NK-92 (cell line): ENCODE results near the gene COL8A2.

ENCODE experiments used
- DNase-seq: peaks from one replicate; lab custom pipeline; 2025; ENCODE audit not compliant: unreplicated experiment; lab: John Stamatoyannopoulos, UW

The COL8A2 gene

DNA sequence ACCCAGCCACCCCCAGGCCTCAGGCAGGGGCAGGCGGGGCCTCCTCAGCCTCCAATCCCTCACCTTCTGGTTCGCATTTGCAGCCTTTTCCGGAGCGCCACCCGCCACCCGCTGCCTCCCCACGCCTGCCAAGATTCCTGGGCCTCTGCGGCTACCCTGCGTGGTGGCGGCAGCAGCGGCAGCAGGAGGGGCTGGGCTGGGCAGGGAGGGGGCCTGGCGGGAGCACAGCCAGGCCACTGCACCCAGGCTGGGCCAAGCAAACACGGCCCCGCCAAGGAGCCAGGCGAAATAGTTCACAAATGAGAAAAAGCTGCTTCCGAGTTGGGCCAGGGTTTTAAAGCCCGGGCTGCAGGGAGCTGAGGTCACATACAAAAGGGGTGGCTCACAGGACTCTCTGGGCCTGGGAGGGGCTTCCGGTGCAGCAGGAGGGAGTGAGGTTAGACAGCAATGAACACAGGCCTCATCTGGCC lies 9.8 kb downstream of the COL8A2 start:
- DNase-seq, result no peak

DNA sequence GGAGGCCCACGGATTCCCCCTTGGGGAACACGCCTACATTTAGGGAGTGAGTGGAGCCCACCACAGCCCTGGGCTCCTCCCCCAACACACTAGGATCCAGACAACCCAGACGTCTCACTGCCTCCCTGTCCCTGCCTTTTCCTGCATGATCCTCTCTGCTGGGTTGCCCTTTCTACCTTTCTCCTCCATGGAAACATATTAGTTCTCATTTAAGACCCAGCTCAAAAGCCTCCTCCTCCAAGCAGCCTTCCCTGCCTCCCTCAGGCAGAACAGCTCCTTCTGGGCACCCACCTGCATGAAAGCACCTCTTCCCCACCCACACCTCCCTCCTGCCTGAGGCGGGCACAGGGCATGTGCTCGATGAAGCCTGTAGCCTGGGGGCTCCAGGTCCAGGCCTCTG lies 10.7 kb downstream of the COL8A2 start:
- no peak for DNase-seq

DNA sequence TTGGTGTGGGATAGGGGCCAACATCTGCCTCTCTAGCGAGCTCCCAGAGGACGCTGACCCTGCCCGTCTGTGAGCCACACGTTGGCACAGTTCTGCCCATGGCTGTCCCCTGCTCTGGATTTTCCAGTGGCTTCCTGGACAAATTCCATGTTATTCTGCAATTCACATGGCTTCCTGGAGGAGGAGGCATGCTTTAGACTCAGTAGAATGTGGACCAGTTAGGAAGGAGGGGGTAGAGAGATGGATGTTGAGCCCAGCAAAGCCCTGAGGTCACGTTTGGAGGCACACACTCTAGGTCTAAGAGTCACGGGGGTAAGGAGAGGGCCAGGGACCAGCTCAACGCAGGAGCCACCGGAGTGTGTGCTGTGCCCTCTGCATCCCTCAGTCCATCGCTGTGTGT lies 12.2 kb downstream of the COL8A2 start:
- DNase-seq, result no peak

DNA sequence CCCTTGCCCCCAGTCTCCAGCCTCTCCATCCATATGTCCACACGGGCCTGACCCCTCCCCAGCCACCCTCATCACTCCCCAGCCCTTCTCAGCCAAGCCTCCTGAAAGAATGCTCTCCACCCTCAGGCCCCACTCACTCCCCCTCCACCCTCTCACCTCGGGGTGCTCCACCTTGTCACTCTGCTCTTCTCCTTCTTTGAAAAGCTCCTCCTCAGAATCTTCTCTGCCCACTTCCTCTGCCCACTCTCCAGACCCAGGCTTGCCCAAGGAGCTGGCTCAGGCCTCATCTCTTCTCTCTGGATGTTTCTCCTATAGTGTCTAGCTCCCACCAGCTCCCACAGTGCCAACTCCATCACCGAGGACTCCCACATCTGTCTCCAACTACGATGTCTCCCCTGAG lies 13.9 kb downstream of the COL8A2 start:
- no peak for DNase-seq

DNA sequence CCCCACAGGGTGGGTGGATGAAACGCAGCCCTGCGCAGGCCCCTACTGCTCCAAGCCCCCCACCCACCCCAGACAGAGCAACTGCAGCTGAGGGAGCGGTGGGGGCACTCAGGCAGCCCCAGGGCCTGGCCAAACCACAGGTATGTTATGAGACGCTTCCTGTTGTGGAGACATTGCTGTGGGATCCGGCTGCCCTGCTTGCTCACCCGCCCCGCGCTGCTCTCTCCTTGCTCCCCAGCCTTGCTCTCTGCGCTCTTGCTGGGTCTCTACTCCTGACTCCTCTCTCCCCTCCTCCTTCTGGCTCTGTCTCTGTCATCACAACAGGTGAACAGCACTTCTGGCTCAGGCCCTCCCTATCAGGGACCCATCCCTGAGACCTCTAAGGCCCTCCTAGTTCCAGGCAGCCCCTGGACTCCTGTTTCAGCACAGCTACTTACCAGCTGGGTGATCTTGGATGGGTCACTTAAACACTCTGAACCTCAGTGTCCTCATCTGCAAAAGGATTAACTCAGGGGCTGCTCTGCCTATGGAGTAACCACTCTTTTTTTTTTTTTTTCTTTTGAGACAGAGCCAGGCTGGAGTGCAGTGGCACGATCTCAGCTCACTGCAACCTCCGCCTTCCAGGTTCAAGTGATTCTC lies 15.9 kb downstream of the COL8A2 start:
- DNase-seq, result no peak

DNA sequence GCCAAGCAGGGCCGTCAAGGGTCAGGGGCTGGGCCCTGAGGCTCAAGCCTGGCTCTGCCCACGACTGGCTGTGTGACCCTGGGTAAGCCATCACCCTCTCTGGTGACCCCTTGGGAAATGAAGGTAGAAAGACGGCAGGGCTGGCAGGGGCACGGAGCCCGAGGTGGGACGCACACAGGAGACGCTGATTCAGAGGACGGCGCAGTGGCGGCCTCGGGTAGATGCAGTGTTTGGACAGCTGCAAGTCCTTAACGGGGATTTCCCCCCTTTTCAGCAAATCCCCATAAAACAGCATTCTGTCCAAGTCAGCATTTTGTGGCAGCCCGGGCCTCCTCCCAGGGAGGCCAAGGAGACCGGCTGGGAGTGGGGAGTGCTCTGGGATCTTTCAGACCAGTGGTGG lies 16.7 kb downstream of the COL8A2 start:
- no peak for DNase-seq

DNA sequence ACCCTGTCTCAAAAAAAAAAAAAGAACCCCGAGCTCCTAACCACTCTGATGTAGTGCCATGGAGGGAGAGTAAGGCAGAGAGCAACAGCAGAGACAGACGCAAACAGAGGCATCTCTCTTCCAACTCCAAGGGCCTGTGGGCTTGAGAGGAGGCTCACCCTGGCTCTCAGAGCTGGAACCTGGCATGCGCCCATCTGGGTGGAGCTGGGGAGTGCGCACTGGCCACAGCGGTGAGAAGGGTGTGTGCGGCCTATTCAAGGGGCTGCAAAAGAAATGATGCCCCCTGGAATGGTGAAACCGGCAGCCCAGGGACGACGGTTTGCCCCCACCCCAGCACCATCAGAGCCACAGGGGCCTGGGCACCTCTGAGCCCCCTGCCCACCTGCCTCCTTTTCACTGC lies 17.6 kb downstream of the COL8A2 start:
- DNase-seq, result no peak

DNA sequence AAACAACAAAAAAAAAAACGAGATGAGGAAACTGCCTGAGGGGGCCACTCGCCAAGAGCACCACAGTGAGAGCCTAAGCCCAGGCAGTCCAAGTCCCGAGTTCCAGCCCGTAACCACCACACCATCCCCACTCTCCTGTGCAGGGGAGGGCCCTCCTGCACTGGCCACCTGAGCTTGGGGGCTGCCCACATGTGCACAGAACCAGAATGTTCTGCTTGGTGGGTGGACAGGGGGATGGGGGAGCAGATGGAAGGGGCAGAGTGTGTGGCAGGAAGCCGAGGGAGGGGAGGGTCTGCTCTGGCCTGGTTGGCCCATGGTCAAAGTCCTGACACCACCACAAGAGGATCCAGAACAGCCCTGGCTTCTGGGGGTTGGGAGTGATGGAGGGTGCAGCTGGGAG lies 18.8 kb downstream of the COL8A2 start:
- no peak for DNase-seq

DNA sequence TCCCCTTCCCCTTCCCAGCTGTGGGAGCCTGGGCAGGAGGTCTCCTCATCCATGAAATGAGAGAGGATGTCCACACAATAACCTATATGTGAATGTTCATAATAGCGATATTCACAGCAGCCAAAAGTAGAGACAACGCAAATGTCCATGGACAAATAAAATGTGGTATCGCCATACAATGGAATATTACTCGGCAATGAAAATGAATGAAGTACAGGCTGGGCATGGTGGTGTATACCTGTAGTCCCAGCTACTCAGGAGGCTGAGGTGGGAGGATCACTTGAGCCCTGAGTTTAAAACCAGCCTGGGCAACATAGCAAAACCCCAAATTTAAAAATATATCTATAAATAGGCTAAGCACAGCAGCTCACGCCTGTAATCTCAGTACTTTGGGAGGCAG lies 23.5 kb downstream of the COL8A2 start:
- DNase-seq, result no peak

DNA sequence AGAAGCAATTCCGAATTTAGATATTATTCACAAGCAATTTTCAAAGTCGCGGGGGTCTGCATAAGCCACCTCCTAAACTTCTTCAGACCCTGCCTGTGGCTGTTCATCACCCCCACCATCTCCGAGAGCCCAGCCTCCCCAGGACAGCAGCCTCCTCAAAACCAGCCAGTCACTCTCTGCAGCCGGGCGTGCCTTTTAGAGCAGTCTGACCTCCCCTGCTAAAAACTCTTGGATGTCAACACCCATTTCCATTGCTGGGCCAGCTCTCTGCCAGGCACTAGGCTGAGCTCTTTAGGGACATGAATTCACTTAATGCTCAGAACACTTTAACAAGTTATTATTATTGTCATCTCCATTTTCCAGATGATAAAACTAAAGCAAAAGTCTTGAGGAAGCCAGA lies 24.6 kb downstream of the COL8A2 start:
- no peak for DNase-seq

DNA sequence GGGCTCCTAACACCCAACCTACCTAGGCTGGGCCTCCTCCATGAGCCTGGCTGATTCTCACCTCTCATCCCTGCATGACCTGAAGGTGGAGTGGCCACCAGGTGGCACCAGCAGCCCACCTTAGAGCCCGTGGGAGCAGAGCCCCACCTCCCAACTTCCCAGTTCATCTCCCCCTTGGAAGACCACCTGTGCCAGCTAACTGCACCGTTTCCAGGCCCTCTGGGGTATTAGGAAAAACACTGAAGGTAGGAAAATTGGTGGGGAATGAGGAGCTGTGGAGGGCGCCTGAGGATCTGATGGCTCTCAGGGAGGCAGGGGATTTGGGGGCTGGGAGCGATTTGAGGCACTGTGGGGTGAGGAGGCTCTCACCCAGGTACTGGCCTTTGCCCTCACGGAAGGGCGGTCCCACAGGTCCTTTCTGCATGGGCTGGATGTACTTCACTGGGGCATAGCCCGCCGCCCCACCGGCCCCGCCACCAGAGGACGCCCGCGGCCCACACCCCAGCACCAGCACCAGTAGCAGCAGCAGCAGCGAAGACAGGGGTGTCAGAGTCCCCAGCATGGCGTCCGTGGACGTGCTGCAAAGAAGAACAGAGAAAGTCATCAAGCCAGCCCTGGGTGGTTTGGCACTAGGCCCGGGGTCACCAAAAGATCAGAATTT lies 25.2 kb downstream of the COL8A2 start:
- no peak for DNase-seq

DNA sequence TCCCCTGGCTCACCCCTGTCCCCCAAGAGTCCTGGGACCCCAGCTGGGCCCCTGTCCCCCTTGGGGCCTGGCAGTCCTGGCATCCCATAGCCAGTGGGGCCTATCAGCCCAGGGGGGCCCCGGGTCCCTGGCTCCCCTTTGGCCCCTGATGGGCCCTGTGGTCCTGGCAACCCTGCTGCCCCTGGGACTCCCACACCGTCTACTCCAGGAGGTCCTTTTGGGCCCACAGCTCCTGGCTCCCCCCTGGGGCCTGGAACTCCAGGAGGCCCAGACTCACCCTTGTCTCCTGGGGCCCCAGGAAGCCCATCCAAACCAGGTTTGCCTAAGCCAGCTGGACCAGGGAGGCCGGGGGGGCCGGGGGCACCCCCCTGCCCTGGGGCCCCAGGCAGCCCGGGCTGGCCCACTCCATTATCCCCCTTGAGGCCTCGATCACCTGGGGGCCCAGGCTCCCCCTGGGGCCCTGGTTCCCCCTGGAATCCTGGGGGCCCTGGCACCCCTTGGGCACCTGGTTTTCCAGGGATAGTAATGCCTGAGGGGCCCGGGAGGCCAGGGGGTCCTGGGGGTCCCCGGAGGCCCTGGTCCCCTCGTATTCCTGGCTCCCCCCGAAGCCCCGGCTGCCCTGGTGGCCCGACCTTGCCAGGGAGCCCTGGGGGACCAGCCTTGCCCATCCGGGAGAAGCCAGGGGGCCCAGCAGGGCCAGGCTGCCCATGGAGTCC lies 26.2 kb downstream of the COL8A2 start:
- no peak for DNase-seq

DNA sequence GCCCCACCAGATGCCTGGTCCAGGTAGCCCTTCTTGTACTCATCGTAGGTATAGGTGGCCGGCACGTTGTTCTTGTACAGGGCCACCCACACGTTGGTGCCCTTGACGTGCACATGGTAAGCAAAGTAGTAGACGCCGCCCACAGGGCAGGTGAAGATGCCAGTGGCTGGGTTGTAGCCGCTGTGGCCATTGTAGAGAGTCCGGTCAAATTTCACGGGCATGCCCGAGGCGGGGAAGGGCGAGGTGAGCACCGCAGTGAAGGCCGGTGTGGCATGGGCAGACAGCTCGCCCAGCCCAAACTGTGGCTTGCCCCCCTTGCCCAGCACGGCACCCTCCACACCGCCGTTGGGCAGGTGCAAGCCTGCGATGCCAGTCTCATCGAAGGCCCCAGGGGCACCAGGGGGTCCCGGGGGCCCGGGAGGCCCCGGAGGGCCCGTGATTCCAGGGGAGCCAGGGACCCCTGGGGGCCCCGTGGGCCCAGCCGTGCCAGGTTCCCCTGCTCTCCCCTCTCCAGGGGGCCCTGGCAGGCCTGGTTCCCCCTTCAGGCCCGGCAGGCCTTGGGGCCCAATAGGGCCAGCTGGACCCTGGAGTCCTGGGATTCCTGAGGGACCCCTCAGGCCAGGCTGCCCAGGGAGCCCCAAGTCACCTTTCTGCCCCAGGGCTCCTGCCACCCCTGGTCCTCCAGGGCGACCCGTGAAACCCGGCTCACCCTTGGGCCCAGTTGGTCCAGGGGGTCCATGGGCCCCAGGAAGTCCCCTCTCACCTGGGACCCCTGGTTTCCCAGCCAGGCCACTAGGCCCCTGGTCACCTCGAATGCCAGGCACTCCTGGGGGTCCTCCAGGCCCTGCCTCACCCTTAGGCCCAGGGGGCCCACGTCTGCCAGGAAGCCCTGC lies 27.1 kb downstream of the COL8A2 start:
- DNase-seq, result no peak

DNA sequence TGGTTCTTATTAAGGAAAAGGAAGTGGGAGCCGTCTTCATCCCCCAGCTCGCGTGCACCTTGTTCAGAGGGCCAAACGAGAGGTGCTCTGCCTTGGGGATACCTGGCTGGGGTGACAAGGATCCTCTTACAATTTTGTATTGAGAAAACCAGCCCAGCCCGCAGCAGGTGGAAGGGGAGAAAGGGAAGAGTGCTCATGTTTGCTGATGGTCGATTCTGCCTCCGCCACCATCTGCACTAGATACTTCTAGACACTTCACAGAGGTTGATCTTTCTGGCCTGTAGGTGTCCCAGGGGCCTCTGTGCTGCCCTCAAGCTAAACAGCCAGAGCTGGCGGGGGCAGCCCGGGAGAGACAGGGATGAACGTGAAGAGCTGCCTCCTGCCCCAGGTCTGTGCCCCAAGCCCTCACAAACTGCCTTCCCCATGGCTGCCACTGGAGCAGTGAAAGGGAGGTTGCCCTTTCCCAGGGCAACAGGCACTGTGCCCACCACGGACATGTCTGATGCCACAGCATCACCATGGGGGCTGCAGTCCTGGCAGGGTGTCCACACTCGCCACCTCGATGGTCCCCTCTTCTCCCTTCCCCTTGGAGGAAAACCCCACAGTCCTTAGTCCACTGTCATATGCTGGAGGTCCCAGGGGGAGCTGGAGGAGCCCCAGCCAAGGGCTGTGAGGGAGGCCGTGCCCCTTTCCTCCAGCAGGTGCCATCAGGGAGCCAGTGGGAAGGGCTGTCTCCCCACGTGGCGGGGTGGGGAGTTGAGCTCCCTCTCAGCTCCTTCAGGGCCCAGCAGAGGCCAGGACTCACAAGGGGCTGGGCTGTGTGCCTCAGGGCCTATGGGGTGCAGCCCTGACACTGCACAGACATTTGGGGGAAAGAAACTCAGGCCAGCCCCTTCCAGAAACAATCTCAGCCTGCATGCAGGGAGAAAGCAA lies 28.3 kb downstream of the COL8A2 start:
- no peak for DNase-seq

DNA sequence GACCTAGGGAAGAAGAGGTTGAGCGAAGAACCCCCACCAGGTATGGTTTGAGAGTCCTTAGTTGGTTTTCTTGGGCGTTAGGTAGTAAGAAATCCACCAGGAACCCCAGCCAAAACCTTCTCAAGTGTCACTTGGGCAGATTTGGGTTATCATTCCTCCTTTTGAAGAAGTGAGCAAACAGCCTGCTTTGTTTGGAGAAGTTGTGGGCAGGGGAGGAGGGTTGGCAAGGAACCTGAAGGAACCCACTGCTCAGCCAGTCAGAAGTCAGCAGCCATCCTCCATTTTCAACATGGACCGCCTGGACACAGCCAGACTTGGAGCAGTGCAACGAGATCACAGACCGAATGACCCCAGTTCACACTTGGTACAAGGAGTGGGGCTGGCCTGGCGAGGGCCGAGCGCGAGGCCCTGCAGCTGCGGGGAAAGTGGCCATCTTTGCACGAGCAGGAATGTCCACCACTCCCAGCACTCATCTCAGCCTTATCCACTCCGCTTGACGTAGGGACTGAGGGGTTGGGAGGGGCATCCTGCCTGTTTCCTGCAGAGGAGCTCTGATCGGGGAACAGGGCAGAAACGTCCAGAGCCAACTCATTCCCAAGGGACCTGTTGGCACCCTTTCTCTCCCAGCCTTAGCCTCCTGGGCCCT lies 29.1 kb downstream of the COL8A2 start:
- no peak for DNase-seq

DNA sequence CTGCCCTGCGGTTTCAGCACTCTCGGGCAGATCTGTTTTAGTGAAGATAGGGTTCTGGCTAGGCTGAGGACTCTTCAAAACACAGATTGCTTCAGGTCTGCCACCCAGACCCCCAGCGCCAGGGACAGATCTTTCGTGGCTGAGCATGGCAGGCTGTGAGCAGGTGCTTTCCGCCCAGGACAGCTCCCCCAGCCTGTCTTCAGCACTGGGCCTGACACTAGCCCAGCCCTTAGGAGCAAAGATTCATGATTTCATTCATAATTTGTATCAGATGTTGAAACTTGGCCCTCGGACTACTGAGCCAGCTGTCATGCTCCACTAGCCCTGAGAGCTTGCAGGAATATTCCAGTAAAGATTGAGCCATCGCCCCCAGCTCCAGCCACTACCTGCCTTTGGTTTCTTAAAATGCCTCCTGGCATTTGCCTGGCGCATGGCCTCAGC lies 30.4 kb downstream of the COL8A2 start:
- no peak for DNase-seq

DNA sequence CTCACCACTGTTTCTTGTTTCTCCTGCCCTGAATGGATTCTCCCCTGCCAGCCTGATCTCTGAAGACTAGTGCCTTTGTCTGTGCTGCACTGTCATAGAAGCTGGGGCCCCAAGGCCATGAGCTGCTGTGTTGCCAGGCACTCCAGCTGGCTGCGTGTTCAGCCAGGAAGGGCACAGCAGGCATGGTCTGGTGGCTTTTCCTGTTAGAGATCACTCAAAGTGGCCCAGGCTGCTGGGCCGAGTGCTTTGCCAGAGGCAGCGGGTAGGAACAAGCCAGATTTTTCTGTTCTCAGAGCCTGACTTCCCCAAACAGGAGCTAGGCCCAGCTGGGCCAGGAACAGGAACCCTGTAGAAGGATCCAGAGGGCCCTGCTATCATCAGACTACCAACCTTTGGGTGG lies 31.1 kb downstream of the COL8A2 start:
- no peak for DNase-seq

DNA sequence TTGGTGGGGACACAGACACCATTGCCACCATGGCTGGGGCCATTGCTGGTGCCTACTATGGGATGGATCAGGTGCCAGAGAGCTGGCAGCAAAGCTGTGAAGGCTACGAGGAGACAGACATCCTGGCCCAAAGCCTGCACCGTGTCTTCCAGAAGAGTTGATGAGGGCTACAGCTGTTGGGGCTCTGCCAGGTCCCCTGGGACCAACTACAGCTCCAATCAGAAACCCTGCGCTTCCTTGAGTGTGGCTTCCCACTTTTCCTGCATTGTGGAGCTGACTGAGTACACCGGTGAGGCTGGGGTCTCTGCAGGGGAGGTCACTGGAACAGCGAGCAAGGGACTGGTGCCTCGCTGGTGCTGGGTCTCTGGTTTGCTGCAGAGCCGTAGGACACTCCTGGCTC lies 31.8 kb downstream of the COL8A2 start:
- no peak for DNase-seq

DNA sequence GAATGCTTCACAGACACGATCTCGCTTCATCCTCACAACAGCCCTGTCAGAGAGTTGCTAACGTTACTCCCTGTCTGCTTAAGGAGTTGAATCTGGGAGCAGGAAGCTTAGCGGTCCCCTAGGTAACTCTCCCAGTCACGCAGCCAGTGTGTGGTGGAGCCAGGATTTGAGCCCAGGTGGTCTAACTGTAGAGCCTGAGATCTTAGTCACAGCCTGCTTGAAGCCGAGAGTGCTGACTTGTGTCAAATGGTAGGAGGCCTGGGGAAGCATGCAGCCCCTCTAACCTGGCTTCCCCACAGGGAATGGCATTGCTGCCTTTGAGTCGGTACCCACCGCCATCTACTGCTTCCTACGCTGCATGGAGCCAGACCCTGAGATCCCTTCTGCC lies 32.2 kb downstream of the COL8A2 start:
- DNase-seq, result no peak
